Keratinocyte (primary cell): ENCODE measurements around the gene GPR153. TPM values are rescaled to one million over a fixed set of nuclear protein-coding genes. Genes with fewer than 3 reads are reported as not detected.

Experiments
- DNase-seq: peaks from one replicate; pipeline ENCODE4 v3.0.0-alpha.2; 2011; ENCODE audit warnings: low read depth, missing footprints, low spot score
- FAIRE-seq: peaks from 2 replicates; lab custom pipeline; 2011; peaks lifted over from hg19 to GRCh38; lab: Jason Lieb, UNC
- H2AFZ ChIP-seq: 2 replicates; pipeline ENCODE4 v1.6.0; 2012; ENCODE audit warnings: low read length, control low read depth, inconsistent platforms; ENCODE audit not compliant: control insufficient read depth
- H3K27ac ChIP-seq: 2 replicates; pipeline ENCODE4 v1.5.1; 2011; ENCODE audit warnings: low read length; ENCODE audit not compliant: control insufficient read depth, insufficient read depth
- H3K27me3 ChIP-seq: 3 replicates; pipeline ENCODE4 v1.6.0; 2011; ENCODE audit warnings: low read length; ENCODE audit not compliant: control insufficient read depth, insufficient read depth; ENCODE audit errors: extremely low read depth
- H3K36me3 ChIP-seq, 2 experiments: 2 replicates in 1 of 2; 3 replicates in 1 of 2; pipeline ENCODE4 v1.5.1; 2011; ENCODE audit warnings: low read length in 2 of 2, mild to moderate bottlenecking in 1 of 2; ENCODE audit not compliant: control insufficient read depth in 2 of 2, insufficient read depth in 2 of 2; ENCODE audit errors: extremely low read depth in 1 of 2
- H3K4me1 ChIP-seq: 3 replicates; pipeline ENCODE4 v1.5.1; 2011; ENCODE audit warnings: low read length; ENCODE audit not compliant: control insufficient read depth, insufficient read depth; ENCODE audit errors: extremely low read depth
- H3K4me2 ChIP-seq: 3 replicates; pipeline ENCODE4 v1.6.0; 2011; ENCODE audit warnings: low read depth, low read length; ENCODE audit not compliant: control insufficient read depth, insufficient read depth; ENCODE audit errors: extremely low read depth
- H3K4me3 ChIP-seq, 3 experiments: fragments of 200-600 bp in 1 of 3; sonication (generic) in 1 of 3; 2 replicates in 2 of 3; 3 replicates in 1 of 3; pipeline ENCODE4 v1.5.1; 2011 to 2016; ENCODE audit warnings: low read length in 3 of 3, mild to moderate bottlenecking in 3 of 3, control low read depth in 2 of 3, inconsistent platforms in 1 of 3, low read depth in 1 of 3, mixed read lengths in 1 of 3, mixed run types in 1 of 3, moderate library complexity in 1 of 3; ENCODE audit not compliant: control insufficient read depth in 2 of 3, insufficient read depth in 2 of 3; ENCODE audit errors: extremely low read depth in 1 of 3
- H3K79me2 ChIP-seq: 2 replicates; pipeline ENCODE4 v1.6.0; 2012; ENCODE audit warnings: low read length; ENCODE audit not compliant: control insufficient read depth, insufficient read depth
- H3K9ac ChIP-seq: 3 replicates; pipeline ENCODE4 v1.6.0; 2011; ENCODE audit warnings: low read length; ENCODE audit not compliant: control insufficient read depth, insufficient read depth; ENCODE audit errors: extremely low read depth
- H3K9me1 ChIP-seq: 3 replicates; pipeline ENCODE4 v1.6.0; 2011; ENCODE audit warnings: low read length; ENCODE audit not compliant: control insufficient read depth, insufficient read depth; ENCODE audit errors: extremely low read depth
- H3K9me3 ChIP-seq: 2 replicates; pipeline ENCODE4 v1.5.1; 2012; ENCODE audit warnings: low read depth, low read length; ENCODE audit not compliant: control insufficient read depth
- H4K20me1 ChIP-seq: 3 replicates; pipeline ENCODE4 v1.6.0; 2011; ENCODE audit warnings: low read length; ENCODE audit not compliant: control insufficient read depth, insufficient read depth; ENCODE audit errors: extremely low read depth
- EZH2 ChIP-seq: IDR thresholded peaks from one replicate; pipeline ENCODE4 v1.6.1; 2012; ENCODE audit warnings: inconsistent platforms, mild to moderate bottlenecking, low read length, moderate library complexity
- dilution Hi-C: fragments of 300-500 bp; cut with MboI; formaldehyde crosslinking; loops from one replicate; pipeline ENCODE4 v1.7.0; 2020; ENCODE audit warnings: low sequenced_read_pairs; ENCODE audit not compliant: extremely low pct_ligation_motif_present
- polyA plus RNA-seq, 5 experiments: library from polyadenylated mRNA; depleted of rRNA in 3 of 5; stranded (reverse) in 3 of 5; stranded (forward) in 1 of 5; unstranded in 1 of 5; fragments of >200 nt; gene quantifications; 1 replicate in 1 of 5; 2 replicates in 3 of 5; 3 replicates in 1 of 5; pipeline versions ENCODE4 v1.2.1 to v1.2.3, GENCODE V29; 2011 to 2012; ENCODE audit warnings: missing spikeins in 2 of 5, low read depth in 1 of 5, low replicate concordance in 1 of 5
- TF ChIP-seq, protein P1 (sequence below), 3 experiments: IDR thresholded peaks in 1 of 3; conservative IDR thresholded peaks in 1 of 3; optimal IDR thresholded peaks in 1 of 3; 2 replicates in 2 of 3; 3 replicates in 1 of 3; pipeline versions ENCODE3 to v1.5.1; 2011; ENCODE audit warnings: low read length in 3 of 3, mild to moderate bottlenecking in 3 of 3, moderate library complexity in 2 of 3, control low read depth in 1 of 3, inconsistent platforms in 1 of 3; ENCODE audit not compliant: insufficient read depth in 2 of 3; ENCODE audit errors: extremely low read depth in 1 of 3

Gene GPR153
- polyA plus RNA-seq, 1 donor (not counting 4 experiments of a cell fraction or from before 2014, with no cell fraction given) = 7.2 TPM

GRCh38 chr1:6272452-6272851 lies 11.6 kb upstream of the GPR153 start:
- no peak for FAIRE-seq
- Histone ChIP-seq H3K27me3 (no peaks in the 10 kb centered on the region), H4K20me1 (no peaks in the 10 kb centered on the region), H3K9me3 (no peaks in the 10 kb centered on the region), H3K4me3 (no peak overlapping the region), H3K27ac (no peak overlapping the region), H3K9me1 (no peaks in the 10 kb centered on the region), H3K9ac (no peak overlapping the region), H3K4me2 (no peak overlapping the region), H3K4me1 (peaks cover 26% of the 10 kb centered on the region), H3K36me3 (peaks cover 8 to 31% of the 10 kb centered on the region in 2 experiments), H3K79me2 (no peaks in the 10 kb centered on the region), H2AFZ (no peak overlapping the region)
- no peak for TF ChIP-seq EZH2
- TF ChIP-seq, protein P1, sequence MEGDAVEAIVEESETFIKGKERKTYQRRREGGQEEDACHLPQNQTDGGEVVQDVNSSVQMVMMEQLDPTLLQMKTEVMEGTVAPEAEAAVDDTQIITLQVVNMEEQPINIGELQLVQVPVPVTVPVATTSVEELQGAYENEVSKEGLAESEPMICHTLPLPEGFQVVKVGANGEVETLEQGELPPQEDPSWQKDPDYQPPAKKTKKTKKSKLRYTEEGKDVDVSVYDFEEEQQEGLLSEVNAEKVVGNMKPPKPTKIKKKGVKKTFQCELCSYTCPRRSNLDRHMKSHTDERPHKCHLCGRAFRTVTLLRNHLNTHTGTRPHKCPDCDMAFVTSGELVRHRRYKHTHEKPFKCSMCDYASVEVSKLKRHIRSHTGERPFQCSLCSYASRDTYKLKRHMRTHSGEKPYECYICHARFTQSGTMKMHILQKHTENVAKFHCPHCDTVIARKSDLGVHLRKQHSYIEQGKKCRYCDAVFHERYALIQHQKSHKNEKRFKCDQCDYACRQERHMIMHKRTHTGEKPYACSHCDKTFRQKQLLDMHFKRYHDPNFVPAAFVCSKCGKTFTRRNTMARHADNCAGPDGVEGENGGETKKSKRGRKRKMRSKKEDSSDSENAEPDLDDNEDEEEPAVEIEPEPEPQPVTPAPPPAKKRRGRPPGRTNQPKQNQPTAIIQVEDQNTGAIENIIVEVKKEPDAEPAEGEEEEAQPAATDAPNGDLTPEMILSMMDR (optimal IDR thresholded peaks at IDR 0.05 in 1 of 3, IDR thresholded peaks at IDR 0.05 in 1 of 3, conservative IDR thresholded peaks at IDR 0.05 in 1 of 3; ENCODE audit: extremely low read depth in 1 of 3, insufficient read depth in 2 of 3, low read length in 3 of 3) = no peak
- no peak for DNase-seq
- dilution Hi-C loops = no loop called here

GRCh38 chr1:6271554-6271953 lies 10.7 kb upstream of the GPR153 start:
- dilution Hi-C loops = no loop called here
- Histone ChIP-seq H3K4me3 (no peak overlapping the region), H3K9me1 (no peaks in the 10 kb centered on the region), H3K9ac (no peak overlapping the region), H4K20me1 (no peaks in the 10 kb centered on the region), H3K36me3 (peaks cover 8 to 31% of the 10 kb centered on the region in 2 experiments), H3K4me2 (no peak overlapping the region), H3K79me2 (no peaks in the 10 kb centered on the region), H3K27ac (no peak overlapping the region), H2AFZ (no peak overlapping the region), H3K4me1 (peaks cover 29% of the 10 kb centered on the region), H3K27me3 (no peaks in the 10 kb centered on the region), H3K9me3 (no peaks in the 10 kb centered on the region)
- no peak for FAIRE-seq
- no peak for TF ChIP-seq EZH2
- TF ChIP-seq, protein P1 (optimal IDR thresholded peaks at IDR 0.05 in 1 of 3, IDR thresholded peaks at IDR 0.05 in 1 of 3, conservative IDR thresholded peaks at IDR 0.05 in 1 of 3; ENCODE audit: extremely low read depth in 1 of 3, insufficient read depth in 2 of 3, low read length in 3 of 3) = no peak
- no peak for DNase-seq
